Hepatocyte (in vitro differentiated cells): Measurements from ENCODE around the gene SORBS2. TPM values are rescaled to one million over a fixed set of nuclear protein-coding genes. Genes with fewer than 3 reads are reported as not detected.
A peak's percentile ranks its signal among the peaks of the same experiment; 100 is the strongest.

Experiments used
- DNase-seq: peaks from one replicate; pipeline ENCODE4 v3.0.0-alpha.2; 2016; ENCODE audit warnings: low spot score
- H2AFZ ChIP-seq: fragments of 200-600 bp; sonication (generic); 2 replicates; pipeline ENCODE4 v1.6.0; 2016; ENCODE audit warnings: antibody characterized with exemption, mild to moderate bottlenecking
- H3K27ac ChIP-seq: fragments of 200-600 bp; sonication (generic); 2 replicates; pipeline ENCODE4 v1.5.1; 2016; ENCODE audit warnings: mild to moderate bottlenecking
- H3K27me3 ChIP-seq: fragments of 200-600 bp; sonication (generic); 2 replicates; pipeline ENCODE4 v1.6.1; 2016
- H3K36me3 ChIP-seq: fragments of 200-600 bp; sonication (generic); replicated peaks from 2 replicates; pipeline ENCODE4 v1.5.1; 2016; ENCODE audit warnings: low read depth; ENCODE audit not compliant: insufficient read depth
- H3K4me1 ChIP-seq: fragments of 200-600 bp; sonication (generic); 2 replicates; pipeline ENCODE4 v1.5.1; 2016; ENCODE audit warnings: mild to moderate bottlenecking, moderate library complexity; ENCODE audit not compliant: insufficient read depth
- H3K4me2 ChIP-seq: fragments of 200-600 bp; sonication (generic); 2 replicates; pipeline ENCODE4 v1.6.0; 2016
- H3K4me3 ChIP-seq: fragments of 200-600 bp; sonication (generic); 2 replicates; pipeline ENCODE4 v1.5.1; 2016; ENCODE audit warnings: mild to moderate bottlenecking
- H3K79me2 ChIP-seq: fragments of 200-600 bp; sonication (generic); 2 replicates; pipeline ENCODE4 v1.6.0; 2017; ENCODE audit warnings: mild to moderate bottlenecking
- H3K9me2 ChIP-seq: fragments of 200-600 bp; sonication (generic); replicated peaks from 2 replicates; pipeline ENCODE4 v1.6.0; 2017; ENCODE audit warnings: mild to moderate bottlenecking; ENCODE audit not compliant: insufficient read depth
- H3K9me3 ChIP-seq: fragments of 200-600 bp; sonication (generic); 2 replicates; pipeline ENCODE4 v1.5.1; 2016; ENCODE audit warnings: low read depth, mild to moderate bottlenecking
- H4K20me1 ChIP-seq: fragments of 200-600 bp; sonication (generic); 2 replicates; pipeline ENCODE4 v1.6.0; 2016; ENCODE audit warnings: mild to moderate bottlenecking; ENCODE audit not compliant: insufficient read depth, poor library complexity, severe bottlenecking
- CTCF ChIP-seq: fragments of 200-600 bp; sonication (generic); IDR thresholded peaks from 2 replicates; pipeline ENCODE4 v1.5.1; 2016; ENCODE audit warnings: antibody characterized with exemption, mild to moderate bottlenecking; ENCODE audit not compliant: poor library complexity
- EZH2 ChIP-seq: fragments of 200-600 bp; sonication (generic); IDR thresholded peaks from 2 replicates; pipeline ENCODE4 v1.6.1; 2016; ENCODE audit warnings: antibody characterized with exemption, mild to moderate bottlenecking, borderline replicate concordance
- EZH2phosphoT487 ChIP-seq: fragments of 200-600 bp; sonication (generic); IDR thresholded peaks from one replicate; pipeline ENCODE4 v1.6.1; 2018; ENCODE audit warnings: antibody characterized with exemption, mild to moderate bottlenecking, low read depth, moderate library complexity; ENCODE audit not compliant: unreplicated experiment, severe bottlenecking
- WGBS: methylation state at CpG from one replicate; pipeline ENCODE4 v1.1.6; 2016; ENCODE audit warnings: low lambda C conversion rate; ENCODE audit errors: missing lambda C conversion rate; 5-methylcytosine and 5-hydroxymethylcytosine counted together
- polyA plus RNA-seq: library from polyadenylated mRNA; unstranded; fragments of >200 nt; fragmentation: Nextera tagmentation; extraction: Ambion mirVana; gene quantifications from 2 replicates; pipeline ENCODE4 v1.2.1, GENCODE V29; 2016
- total RNA-seq: library from RNA; depleted of rRNA; stranded (reverse); fragments of >200 nt; gene quantifications from 2 replicates; pipeline ENCODE4 v1.2.3, GENCODE V29; 2014

SORBS2 gene
- total and polyA plus RNA-seq, 2 experiments from 2014 or later = 43.4 to 52.1 TPM

DNA sequence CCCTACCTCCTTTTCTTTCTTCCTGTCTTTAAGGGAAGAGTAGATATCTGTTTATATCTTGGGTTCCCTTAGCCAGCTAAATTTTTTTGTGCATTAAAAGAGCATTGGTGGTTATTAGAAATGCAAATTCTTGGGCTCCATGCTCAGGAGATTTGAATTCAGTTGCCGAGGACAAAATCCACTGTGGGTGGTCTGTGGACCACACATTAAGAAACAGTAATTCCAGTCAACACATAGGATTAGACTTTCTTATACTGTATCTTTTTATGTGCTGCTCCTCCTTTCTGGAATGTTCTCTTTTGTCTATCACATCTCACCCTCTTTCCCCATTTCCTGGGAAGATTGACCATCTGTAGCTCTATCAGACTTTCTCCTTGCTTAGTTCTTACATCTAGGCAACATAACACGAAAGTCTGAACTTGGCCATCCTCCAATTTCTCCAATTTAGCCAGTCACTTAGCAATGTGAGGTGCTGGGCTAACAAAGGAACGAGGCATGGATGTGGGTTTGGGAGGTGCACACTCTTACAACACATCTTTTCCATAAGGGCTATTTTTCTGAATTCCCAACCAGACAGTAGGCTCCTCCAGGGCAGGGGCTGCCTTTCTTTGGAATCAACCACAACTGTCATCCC lies 271.4 kb downstream of the SORBS2 start:
- H3K27me3 ChIP-seq = peaks cover 33% of the 10 kb centered on the region

GRCh38 chr4:185540040-185540439 lies 272.0 kb downstream of the SORBS2 start:
- no peak overlapping the region for H3K27ac ChIP-seq

More for the DNA sequence above, 271.4 kb downstream of the SORBS2 start:
- no peak overlapping the region for H3K4me3 ChIP-seq
- no peaks in the 10 kb centered on the region for H3K9me3 ChIP-seq
- TF ChIP-seq EZH2 = no peak
- TF ChIP-seq EZH2phosphoT487 = no peak
- TF ChIP-seq CTCF = no peak
- H3K4me2 ChIP-seq = no peak overlapping the region
- WGBS = 59% methylated on average over 3 of the region's 3 CpGs
- H3K9me2 ChIP-seq = no peaks in the 10 kb centered on the region
- H4K20me1 ChIP-seq = no peaks in the 10 kb centered on the region
- no peak for DNase-seq
- no peak overlapping the region for H2AFZ ChIP-seq
- H3K4me1 ChIP-seq = peaks cover 6% of the 10 kb centered on the region
- no peak overlapping the region for H3K27ac ChIP-seq
- H3K79me2 ChIP-seq = no peaks in the 10 kb centered on the region
- H3K36me3 ChIP-seq = no peaks in the 10 kb centered on the region

GRCh38 chr4:185538806-185539205 lies 273.2 kb downstream of the SORBS2 start:
- Histone ChIP-seq H3K4me2 (no peak overlapping the region), H3K27me3 (peaks cover 45% of the 10 kb centered on the region), H3K79me2 (no peaks in the 10 kb centered on the region), H4K20me1 (no peaks in the 10 kb centered on the region), H2AFZ (no peak overlapping the region), H3K4me1 (peaks cover 6% of the 10 kb centered on the region), H3K4me3 (no peak overlapping the region), H3K9me2 (no peaks in the 10 kb centered on the region), H3K9me3 (no peaks in the 10 kb centered on the region), H3K36me3 (no peaks in the 10 kb centered on the region), H3K27ac (no peak overlapping the region)
- TF ChIP-seq CTCF (no peak), EZH2phosphoT487 (no peak), EZH2 (no peak)
- DNase-seq = no peak
- WGBS = 40% methylated on average over 1 of the region's 1 CpG

More at GRCh38 chr4:185540040-185540439, 272.0 kb downstream of the SORBS2 start:
- Histone ChIP-seq H3K27me3 (peaks cover 35% of the 10 kb centered on the region), H3K79me2 (no peaks in the 10 kb centered on the region), H3K4me2 (no peak overlapping the region), H3K9me2 (no peaks in the 10 kb centered on the region), H3K9me3 (no peaks in the 10 kb centered on the region), H2AFZ (no peak overlapping the region), H3K4me3 (no peak overlapping the region), H4K20me1 (no peaks in the 10 kb centered on the region), H3K36me3 (no peaks in the 10 kb centered on the region), H3K4me1 (peaks cover 6% of the 10 kb centered on the region)
- DNase-seq = no peak
- no peak for TF ChIP-seq CTCF
- no peak for TF ChIP-seq EZH2phosphoT487
- no peak for TF ChIP-seq EZH2
- WGBS = 79% methylated on average over 8 of the region's 8 CpGs

DNA sequence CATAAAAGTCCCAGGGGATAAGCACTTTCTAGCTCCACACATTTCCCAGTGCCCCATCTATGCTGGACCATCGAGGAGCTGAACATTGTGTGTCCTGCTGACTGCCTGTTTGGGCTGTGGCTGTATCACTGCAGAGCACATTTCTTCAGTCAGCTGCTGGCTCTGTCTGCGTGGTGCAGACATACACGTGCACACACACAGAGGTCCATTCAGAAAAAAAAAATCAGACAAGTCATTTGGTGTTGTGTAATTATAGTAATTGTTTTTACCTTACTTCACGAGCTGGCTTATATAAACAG lies 275.6 kb downstream of the SORBS2 start:
- Histone ChIP-seq H2AFZ (no peak overlapping the region), H4K20me1 (no peaks in the 10 kb centered on the region), H3K79me2 (no peaks in the 10 kb centered on the region), H3K27ac (no peak overlapping the region), H3K4me1 (peaks cover 6% of the 10 kb centered on the region), H3K27me3 (peaks cover 47% of the 10 kb centered on the region), H3K9me3 (no peaks in the 10 kb centered on the region), H3K36me3 (no peaks in the 10 kb centered on the region), H3K4me2 (peak overlapping the region; percentile 98), H3K4me3 (no peak overlapping the region), H3K9me2 (no peaks in the 10 kb centered on the region)
- WGBS = 42% methylated on average over 4 of the region's 4 CpGs
- no peak for DNase-seq
- TF ChIP-seq CTCF (no peak), EZH2 (no peak), EZH2phosphoT487 (no peak)
